NCI-H146 treated with DMSO at 0.1 percent for 48 hours (cell line): ENCODE measurements around the gene HNRNPL.
"Not testable (repeated sequence)": the region's sequence is repeated elsewhere in the genome, so short reads cannot be mapped to it uniquely, and the experiment has no call there.

Experiments used
- DNase-seq: peaks from one replicate; lab custom pipeline; 2025; ENCODE audit not compliant: unreplicated experiment; lab: John Stamatoyannopoulos, UW

HNRNPL gene

GRCh38 chr19:38849860-38850435, at the start of gene HNRNPL:
Gene HNRNPL, minus strand, starts transcription at chr19:38849986. Its CDS starts 20 bp downstream, at chr19:38849966.
- peak; percentile 100 for DNase-seq

GRCh38 chr19:38898788-38899446, 49.1 kb upstream of the HNRNPL start:
- DNase-seq = peak; percentile 10

- DNase-seq = no peak
Observed at GRCh38 chr19:38894968-38895367, 45.2 kb upstream of the HNRNPL start.

GRCh38 chr19:38893341-38893771, 43.6 kb upstream of the HNRNPL start:
- no peak for DNase-seq

GRCh38 chr19:38892841-38893240, 43.1 kb upstream of the HNRNPL start:
- no peak for DNase-seq

GRCh38 chr19:38891771-38892170, 42.0 kb upstream of the HNRNPL start:
- no peak for DNase-seq

GRCh38 chr19:38890686-38891085, 40.9 kb upstream of the HNRNPL start:
- no peak for DNase-seq

GRCh38 chr19:38889803-38890202, 40.0 kb upstream of the HNRNPL start:
- no peak for DNase-seq

- no peak for DNase-seq
Observed at GRCh38 chr19:38888876-38889275, 39.1 kb upstream of the HNRNPL start.

GRCh38 chr19:38884691-38885090, 34.9 kb upstream of the HNRNPL start:
- DNase-seq = not testable (repeated sequence)

GRCh38 chr19:38883286-38883685, 33.5 kb upstream of the HNRNPL start:
- no peak for DNase-seq

GRCh38 chr19:38880882-38881609, 31.3 kb upstream of the HNRNPL start:
- DNase-seq = no peak

- DNase-seq = no peak
Observed at GRCh38 chr19:38880076-38880881, 30.5 kb upstream of the HNRNPL start.

GRCh38 chr19:38879400-38879751, 29.6 kb upstream of the HNRNPL start:
- no peak for DNase-seq

GRCh38 chr19:38878575-38879399, 29.0 kb upstream of the HNRNPL start:
- DNase-seq = no peak

- peak; percentile 100 for DNase-seq
Observed at GRCh38 chr19:38877781-38878574, 28.2 kb upstream of the HNRNPL start, which contains the start of gene RINL. Gene RINL, minus strand, starts transcription at chr19:38878275. Its CDS starts 1,533 bp downstream, at chr19:38876742.

- DNase-seq = peak; percentile 26
Observed at GRCh38 chr19:38875656-38876395, 26.0 kb upstream of the HNRNPL start.

- DNase-seq = not testable (repeated sequence)
Observed at GRCh38 chr19:38873400-38873799, 23.6 kb upstream of the HNRNPL start.

GRCh38 chr19:38870612-38871011, 20.8 kb upstream of the HNRNPL start:
- no peak for DNase-seq
